ENCODE measurements around the gene SPIN1.
A peak's percentile ranks its signal among the peaks of the same experiment; 100 is the strongest.

Gene SPIN1

GRCh38 chr9:88388886-88389605 is 802 bp downstream of the SPIN1 start:
- no peak for DNase-seq (ENCODE audit: low spot score)

- no peak for DNase-seq (ENCODE audit: low spot score)
These were observed 2.2 kb downstream of the SPIN1 start for GRCh38 chr9:88390371-88390990.

- no peak for DNase-seq (ENCODE audit: low spot score)
These were observed 3.0 kb downstream of the SPIN1 start for GRCh38 chr9:88391236-88391635.

- no peak for DNase-seq (ENCODE audit: low spot score)
These were observed 3.7 kb downstream of the SPIN1 start for GRCh38 chr9:88391921-88392320.

GRCh38 chr9:88392549-88392948 is 4.3 kb downstream of the SPIN1 start:
- DNase-seq (ENCODE audit: low spot score), result no peak

GRCh38 chr9:88396836-88397577 is 8.8 kb downstream of the SPIN1 start:
- DNase-seq (ENCODE audit: low spot score), result no peak

GRCh38 chr9:88398016-88398415 is 9.8 kb downstream of the SPIN1 start:
- DNase-seq (ENCODE audit: low spot score), result no peak

GRCh38 chr9:88399966-88400365 is 11.7 kb downstream of the SPIN1 start:
- DNase-seq (ENCODE audit: low spot score), result peak; percentile 58

GRCh38 chr9:88403340-88403739 is 15.1 kb downstream of the SPIN1 start:
- DNase-seq (ENCODE audit: low spot score), result no peak

- no peak for DNase-seq (ENCODE audit: low spot score)
These were observed 17.8 kb downstream of the SPIN1 start for GRCh38 chr9:88406051-88406450.

GRCh38 chr9:88411471-88411870 is 23.2 kb downstream of the SPIN1 start:
- no peak for DNase-seq (ENCODE audit: low spot score)

- no peak for DNase-seq (ENCODE audit: low spot score)
These were observed 26.1 kb downstream of the SPIN1 start for GRCh38 chr9:88414298-88414697.

- DNase-seq (ENCODE audit: low spot score), result no peak
These were observed 29.8 kb downstream of the SPIN1 start for GRCh38 chr9:88418025-88418424.

GRCh38 chr9:88418715-88419540 is 30.7 kb downstream of the SPIN1 start:
- no peak for DNase-seq (ENCODE audit: low spot score)

GRCh38 chr9:88420227-88420626 is 32.0 kb downstream of the SPIN1 start:
- no peak for DNase-seq (ENCODE audit: low spot score)

- no peak for DNase-seq (ENCODE audit: low spot score)
These were observed 33.1 kb downstream of the SPIN1 start for GRCh38 chr9:88421348-88421747.

GRCh38 chr9:88425538-88425950 is 37.3 kb downstream of the SPIN1 start:
- DNase-seq (ENCODE audit: low spot score), result peak; percentile 24

- no peak for DNase-seq (ENCODE audit: low spot score)
These were observed 38.4 kb downstream of the SPIN1 start for GRCh38 chr9:88426651-88427050.

- no peak for DNase-seq (ENCODE audit: low spot score)
These were observed 41.6 kb downstream of the SPIN1 start for GRCh38 chr9:88429595-88430430.

GRCh38 chr9:88433583-88434255 is 45.5 kb downstream of the SPIN1 start:
- DNase-seq (ENCODE audit: low spot score), result no peak

GRCh38 chr9:88435336-88435735 is 47.1 kb downstream of the SPIN1 start:
- DNase-seq (ENCODE audit: low spot score), result no peak

All from D341Med (cell line).